ENCODE data around the gene GRIK4. TPM values are rescaled to one million over a fixed set of nuclear protein-coding genes. Genes with fewer than 3 reads are reported as not detected.
A peak's percentile ranks its signal among the peaks of the same experiment; 100 is the strongest.
"Not testable (repeated sequence)": the region's sequence is repeated elsewhere in the genome, so short reads cannot be mapped to it uniquely, and the experiment has no call there.

GRIK4 gene
- total and polyA plus RNA-seq, 2 donors, result 0.05 to 0.37 TPM

DNA sequence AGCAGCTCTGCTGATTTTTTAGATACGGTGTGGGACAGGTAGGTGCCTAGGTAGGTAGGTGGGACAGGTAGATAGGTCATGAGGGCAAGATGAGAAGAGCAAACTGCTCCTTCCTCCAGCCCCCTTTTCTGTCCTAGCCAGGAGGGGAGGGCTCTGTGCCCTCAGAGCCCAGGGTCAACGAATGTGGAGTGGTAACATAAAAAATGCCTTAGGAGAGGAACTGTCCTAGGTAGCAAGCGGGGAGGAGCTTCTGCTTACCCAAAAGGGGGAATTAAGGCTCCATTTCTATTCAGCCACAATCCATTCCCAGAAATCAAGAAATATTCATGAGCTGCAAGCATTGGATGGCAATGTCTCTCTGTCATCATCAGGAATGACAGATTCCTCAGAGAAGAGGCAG, 234.8 kb downstream of the GRIK4 start:
- H3K27ac ChIP-seq (ENCODE audit: low read depth), result no peak overlapping the region
- WGBS, result 67% methylated on average over 3 of the region's 3 CpGs

GRCh38 chr11:120746836-120747609, 235.5 kb downstream of the GRIK4 start:
- no peak overlapping the region for H3K4me3 ChIP-seq (ENCODE audit: low read depth, low read length)
- WGBS, result 46% methylated on average over 12 of the region's 12 CpGs

More for the DNA sequence above, 234.8 kb downstream of the GRIK4 start:
- Histone ChIP-seq H3K4me1 (ENCODE audit: insufficient read depth) (no peaks in the 10 kb centered on the region), H3K4me3 (ENCODE audit: low read depth, low read length) (no peak overlapping the region), H3K36me3 (ENCODE audit: insufficient read depth) (no peaks in the 10 kb centered on the region)
- DNase-seq (ENCODE audit: extremely low spot score), result no peak

DNA sequence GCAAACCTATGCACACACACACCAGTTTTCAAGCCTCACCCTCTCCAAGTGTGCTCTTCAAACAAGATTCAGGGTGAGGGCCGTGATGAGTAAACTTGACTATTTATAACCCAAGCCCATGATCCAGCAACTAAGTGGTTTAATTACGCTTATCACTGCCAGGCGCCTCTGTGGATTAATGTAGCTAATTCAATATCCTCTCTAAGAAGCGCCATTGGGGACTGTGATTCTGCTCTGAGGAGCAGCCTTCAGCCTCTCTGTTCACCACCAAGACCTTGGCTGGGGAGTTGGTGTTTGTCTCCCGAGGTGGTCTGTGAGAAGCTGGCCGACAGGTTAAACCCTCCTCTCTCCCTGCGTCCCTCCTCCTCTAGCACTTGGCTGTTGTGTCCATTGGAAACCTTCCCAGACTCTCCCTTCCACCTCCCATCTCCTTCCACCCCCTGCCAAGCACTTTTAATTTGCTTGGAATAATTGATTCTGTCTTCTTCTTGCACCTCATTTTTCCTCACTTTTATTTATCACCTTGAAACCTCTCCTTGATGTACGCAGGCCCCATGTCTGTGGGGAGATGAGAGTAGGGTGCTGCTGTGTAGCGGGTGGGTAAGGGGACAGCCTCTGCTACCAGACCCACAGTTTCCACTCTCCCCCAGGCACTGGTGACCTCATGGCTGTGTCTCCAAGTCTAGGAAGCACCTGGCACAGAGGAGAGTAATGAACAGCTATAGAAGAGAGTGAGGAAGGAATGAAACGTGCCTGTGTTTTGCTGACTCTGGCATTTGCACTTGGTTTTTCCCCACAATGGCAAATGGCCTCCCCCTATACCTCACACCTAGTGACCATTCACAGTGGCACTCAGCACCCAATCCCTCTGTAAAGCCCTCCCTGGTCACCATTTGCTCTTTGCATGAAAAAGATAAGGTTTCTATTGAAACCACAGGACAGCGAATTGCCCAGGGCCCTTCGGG, 236.6 kb downstream of the GRIK4 start:
- H3K4me3 ChIP-seq (ENCODE audit: low read depth, low read length), result no peak overlapping the region
- no peak for DNase-seq (ENCODE audit: extremely low spot score)
- no peak overlapping the region for H3K27ac ChIP-seq (ENCODE audit: low read depth)
- WGBS, result 54% methylated on average over 12 of the region's 12 CpGs
- H3K4me1 ChIP-seq (ENCODE audit: insufficient read depth), result no peaks in the 10 kb centered on the region
- no peaks in the 10 kb centered on the region for H3K36me3 ChIP-seq (ENCODE audit: insufficient read depth)

More at GRCh38 chr11:120746836-120747609, 235.5 kb downstream of the GRIK4 start:
- H3K27ac ChIP-seq (ENCODE audit: low read depth), result no peak overlapping the region
- peak; percentile 49 for DNase-seq (ENCODE audit: extremely low spot score)
- H3K4me1 ChIP-seq (ENCODE audit: insufficient read depth), result no peaks in the 10 kb centered on the region
- H3K36me3 ChIP-seq (ENCODE audit: insufficient read depth), result no peaks in the 10 kb centered on the region

DNA sequence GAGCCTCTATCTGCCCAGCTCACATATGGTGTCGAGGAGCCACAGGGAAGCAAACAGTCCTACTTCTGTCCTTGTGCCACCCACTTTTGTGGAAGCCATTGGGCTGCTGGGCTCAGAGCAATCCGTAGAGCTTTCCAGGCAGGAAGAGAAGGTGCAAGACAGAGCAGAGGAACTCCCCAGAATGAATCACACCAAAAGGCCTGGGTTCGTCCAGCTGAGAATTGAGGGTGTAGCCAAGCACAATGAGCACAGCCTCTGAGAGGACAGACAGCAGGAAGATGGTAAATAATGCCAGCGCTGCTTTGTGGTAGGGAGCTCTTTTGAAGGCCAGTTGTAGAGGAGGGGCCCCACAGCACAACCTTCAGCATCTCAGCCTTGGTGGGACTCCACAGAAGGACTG, 237.8 kb downstream of the GRIK4 start:
- Histone ChIP-seq H3K27ac (ENCODE audit: low read depth) (no peak overlapping the region), H3K4me1 (ENCODE audit: insufficient read depth) (no peaks in the 10 kb centered on the region), H3K4me3 (ENCODE audit: low read depth, low read length) (no peak overlapping the region), H3K36me3 (ENCODE audit: insufficient read depth) (no peaks in the 10 kb centered on the region)
- no peak for DNase-seq (ENCODE audit: extremely low spot score)
- WGBS, result 89% methylated on average over 4 of the region's 4 CpGs

DNA sequence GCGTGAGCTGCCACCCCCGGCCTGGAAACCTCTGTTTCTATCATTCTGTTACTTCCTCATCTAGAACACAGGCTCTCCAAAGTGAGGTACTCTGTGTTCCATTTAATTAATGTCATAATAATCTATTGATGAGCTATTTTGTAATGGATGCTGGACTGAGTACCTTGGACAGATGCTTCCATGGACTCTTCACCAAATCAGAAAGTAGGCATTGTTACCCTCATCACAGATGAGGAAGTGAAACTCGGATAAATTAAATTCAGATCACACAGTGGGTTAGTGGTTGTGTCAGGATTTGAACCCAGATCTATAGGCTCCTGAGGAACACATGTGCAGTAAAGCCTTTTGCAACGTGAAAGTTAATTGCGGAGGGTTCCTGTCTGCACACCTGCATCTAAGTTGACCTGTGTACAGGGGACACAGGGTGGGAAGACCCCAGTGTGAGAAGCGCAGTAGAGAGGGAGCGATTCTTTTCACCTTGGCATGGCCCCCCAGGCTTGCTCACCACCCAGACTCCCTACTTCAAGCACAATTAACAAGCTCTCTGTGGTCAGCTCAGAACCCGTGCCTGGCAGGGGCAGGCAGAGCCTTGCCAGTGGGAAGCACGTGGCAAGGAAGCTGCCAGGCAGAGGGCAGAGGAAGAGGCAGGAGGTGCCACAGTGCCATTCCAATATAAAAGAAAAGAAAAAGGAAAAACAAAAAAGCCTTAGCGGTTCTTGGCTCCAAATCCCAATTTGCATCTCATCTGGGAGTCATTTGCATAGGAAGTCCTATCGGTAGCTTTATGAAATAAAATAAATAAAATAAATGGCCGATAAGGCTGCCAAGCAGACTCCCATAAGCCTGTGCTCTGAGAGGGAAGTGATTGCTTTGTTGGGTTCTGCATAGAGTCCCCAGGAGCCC, 239.3 kb downstream of the GRIK4 start:
- no peak overlapping the region for H3K4me3 ChIP-seq (ENCODE audit: low read depth, low read length)
- no peak for DNase-seq (ENCODE audit: extremely low spot score)
- WGBS, result 72% methylated on average over 12 of the region's 12 CpGs

GRCh38 chr11:120751550-120751949, 240.0 kb downstream of the GRIK4 start:
- Histone ChIP-seq H3K27ac (ENCODE audit: low read depth) (no peak overlapping the region), H3K4me1 (ENCODE audit: insufficient read depth) (no peaks in the 10 kb centered on the region), H3K36me3 (ENCODE audit: insufficient read depth) (no peaks in the 10 kb centered on the region), H3K4me3 (ENCODE audit: low read depth, low read length) (no peak overlapping the region)
- DNase-seq (ENCODE audit: extremely low spot score), result no peak
- 55% methylated on average over 9 of the region's 9 CpGs for WGBS

More for the DNA sequence above, 239.3 kb downstream of the GRIK4 start:
- Histone ChIP-seq H3K27ac (ENCODE audit: low read depth) (no peak overlapping the region), H3K4me1 (ENCODE audit: insufficient read depth) (no peaks in the 10 kb centered on the region), H3K36me3 (ENCODE audit: insufficient read depth) (no peaks in the 10 kb centered on the region)

DNA sequence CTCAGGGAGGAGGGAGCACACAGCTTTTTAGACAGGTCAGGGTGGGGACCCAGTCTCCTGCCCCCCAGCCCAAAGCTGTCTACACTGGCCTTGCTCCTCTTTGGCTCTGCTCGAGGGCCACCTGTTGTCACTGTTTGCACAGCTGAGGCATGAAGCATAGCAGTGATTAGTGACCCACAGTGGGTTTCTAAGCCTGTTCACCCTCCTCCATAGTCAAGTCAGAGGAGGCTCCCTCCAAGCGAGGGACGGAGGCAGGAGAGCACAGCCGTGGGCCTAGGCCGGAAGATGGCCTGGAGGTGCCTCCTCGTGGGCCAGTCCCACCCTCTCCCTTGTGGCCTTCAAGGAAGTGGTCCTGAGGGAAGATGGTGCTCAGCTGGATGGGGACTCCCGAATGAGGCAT, 241.1 kb downstream of the GRIK4 start:
- 90% methylated on average over 7 of the region's 7 CpGs for WGBS
- H3K27ac ChIP-seq (ENCODE audit: low read depth), result no peak overlapping the region
- H3K4me1 ChIP-seq (ENCODE audit: insufficient read depth), result no peaks in the 10 kb centered on the region
- H3K4me3 ChIP-seq (ENCODE audit: low read depth, low read length), result no peak overlapping the region
- no peak for DNase-seq (ENCODE audit: extremely low spot score)
- no peaks in the 10 kb centered on the region for H3K36me3 ChIP-seq (ENCODE audit: insufficient read depth)

DNA sequence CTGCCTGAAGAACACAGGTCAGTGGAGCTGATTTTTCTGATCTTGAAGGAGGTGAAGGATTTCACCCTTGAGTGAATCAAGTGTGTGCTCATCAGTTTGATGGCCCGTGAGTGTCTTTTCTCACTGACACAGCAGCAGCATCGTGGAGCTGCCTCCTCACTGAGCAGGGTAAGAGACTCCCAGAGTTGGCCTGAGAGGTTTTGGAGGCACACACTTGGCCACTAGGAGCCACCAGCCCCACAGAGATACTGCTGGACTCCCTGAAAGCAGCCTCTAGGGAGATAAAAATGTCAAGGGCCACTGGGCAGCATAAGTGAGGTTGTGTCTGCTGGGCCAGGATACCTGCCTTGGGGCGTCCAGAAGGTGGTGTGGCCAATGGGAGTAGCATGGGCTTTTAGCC, 245.4 kb downstream of the GRIK4 start:
- H3K27ac ChIP-seq (ENCODE audit: low read depth), result no peak overlapping the region
- H3K4me3 ChIP-seq (ENCODE audit: low read depth, low read length), result no peak overlapping the region
- no peak for DNase-seq (ENCODE audit: extremely low spot score)
- H3K4me1 ChIP-seq (ENCODE audit: insufficient read depth), result no peaks in the 10 kb centered on the region
- WGBS, result 79% methylated on average over 3 of the region's 3 CpGs
- H3K36me3 ChIP-seq (ENCODE audit: insufficient read depth), result no peaks in the 10 kb centered on the region

- Histone ChIP-seq H3K4me1 (ENCODE audit: insufficient read depth) (no peaks in the 10 kb centered on the region), H3K4me3 (ENCODE audit: low read depth, low read length) (no peak overlapping the region), H3K27ac (ENCODE audit: low read depth) (no peak overlapping the region), H3K36me3 (ENCODE audit: insufficient read depth) (no peaks in the 10 kb centered on the region)
- 60% methylated on average over 2 of the region's 2 CpGs for WGBS
- no peak for DNase-seq (ENCODE audit: extremely low spot score)
Observed at GRCh38 chr11:120759046-120759445, 247.5 kb downstream of the GRIK4 start.

GRCh38 chr11:120765710-120766109, 254.2 kb downstream of the GRIK4 start:
- WGBS, result 72% methylated on average over 2 of the region's 2 CpGs
- not testable (repeated sequence) for H3K4me1 ChIP-seq (ENCODE audit: insufficient read depth); DNase-seq (ENCODE audit: extremely low spot score); H3K36me3 ChIP-seq (ENCODE audit: insufficient read depth); H3K27ac ChIP-seq (ENCODE audit: low read depth); H3K4me3 ChIP-seq (ENCODE audit: low read depth, low read length)

DNA sequence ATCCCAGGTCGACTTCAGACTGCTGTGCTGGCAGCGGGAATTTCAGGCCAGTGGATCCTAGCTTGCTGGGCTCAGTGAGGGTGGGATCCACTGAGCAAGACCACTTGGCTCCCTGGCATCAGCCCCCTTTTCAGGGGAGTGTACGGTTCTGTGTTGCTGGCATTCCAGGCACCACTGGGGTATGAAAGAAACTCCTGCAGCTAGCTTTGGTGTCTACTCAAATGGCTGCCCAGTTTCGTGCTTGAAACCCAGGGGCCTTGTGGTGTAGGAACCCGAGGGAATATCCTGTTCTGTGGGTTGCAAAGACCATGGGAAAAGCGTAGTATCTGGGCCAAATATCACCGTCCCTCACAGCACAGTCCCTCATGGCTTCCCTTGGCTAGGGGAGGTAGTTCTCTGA, 254.8 kb downstream of the GRIK4 start:
- H3K4me3 ChIP-seq (ENCODE audit: low read depth, low read length), result no peak overlapping the region
- no peaks in the 10 kb centered on the region for H3K36me3 ChIP-seq (ENCODE audit: insufficient read depth)
- no peak overlapping the region for H3K27ac ChIP-seq (ENCODE audit: low read depth)
- no peak for DNase-seq (ENCODE audit: extremely low spot score)
- H3K4me1 ChIP-seq (ENCODE audit: insufficient read depth), result no peaks in the 10 kb centered on the region
- WGBS, result 82% methylated on average over 7 of the region's 7 CpGs

DNA sequence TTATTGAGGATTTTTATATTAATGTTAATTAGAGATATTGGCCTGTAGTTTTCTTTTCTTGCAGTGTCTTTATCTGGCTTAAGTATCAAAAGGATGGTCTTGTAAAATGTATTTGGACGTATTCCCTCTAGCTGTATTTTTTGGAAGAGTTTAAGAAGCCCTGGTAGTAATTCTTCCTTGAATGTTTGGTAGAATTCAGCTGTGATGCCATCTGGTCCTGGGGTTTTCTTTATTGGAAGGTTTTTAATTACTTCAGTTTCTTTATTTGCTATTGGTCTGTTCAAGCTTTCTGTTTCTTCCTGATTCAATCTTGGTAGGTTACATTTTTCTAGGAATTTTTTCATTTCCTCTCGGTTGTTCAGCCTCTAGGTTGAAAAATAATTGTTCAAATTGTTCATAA, 257.4 kb downstream of the GRIK4 start:
- Histone ChIP-seq H3K27ac (ENCODE audit: low read depth) (no peak overlapping the region), H3K4me3 (ENCODE audit: low read depth, low read length) (no peak overlapping the region), H3K36me3 (ENCODE audit: insufficient read depth) (no peaks in the 10 kb centered on the region), H3K4me1 (ENCODE audit: insufficient read depth) (no peaks in the 10 kb centered on the region)
- DNase-seq (ENCODE audit: extremely low spot score), result no peak
- 43% methylated on average over 2 of the region's 2 CpGs for WGBS

DNA sequence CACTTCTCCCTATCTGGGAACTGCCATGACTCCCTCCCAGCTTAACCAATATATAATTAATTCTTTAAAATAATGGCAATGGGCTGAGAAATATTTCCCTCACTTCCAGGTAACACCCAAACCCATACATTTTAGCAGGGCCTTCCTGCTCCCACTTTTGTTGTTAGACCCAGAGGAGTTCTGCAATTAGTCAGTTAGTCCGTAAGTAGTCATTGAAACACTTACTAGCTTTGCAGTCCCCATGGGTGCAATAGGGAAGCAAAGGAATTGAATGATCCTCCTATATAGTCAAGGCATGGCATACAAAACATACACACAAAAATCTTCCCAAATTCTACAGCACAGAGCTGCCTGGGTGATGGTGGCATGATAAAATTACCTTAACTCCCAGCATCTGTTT, 258.4 kb downstream of the GRIK4 start:
- 91% methylated on average over 1 of the region's 1 CpG for WGBS
- DNase-seq (ENCODE audit: extremely low spot score), result no peak
- H3K4me1 ChIP-seq (ENCODE audit: insufficient read depth), result no peaks in the 10 kb centered on the region
- H3K27ac ChIP-seq (ENCODE audit: low read depth), result no peak overlapping the region
- H3K36me3 ChIP-seq (ENCODE audit: insufficient read depth), result no peaks in the 10 kb centered on the region
- H3K4me3 ChIP-seq (ENCODE audit: low read depth, low read length), result no peak overlapping the region

All from urinary bladder (tissue), 4 donors.